B cell (primary cell): ENCODE measurements around the gene DLK2.

Experiments used
- EZH2 ChIP-seq: IDR thresholded peaks from 2 replicates; pipeline ENCODE4 v1.6.1; 2012; ENCODE audit warnings: borderline replicate concordance, low read depth, mild to moderate bottlenecking, moderate library complexity, low read length; ENCODE audit not compliant: insufficient read depth, poor library complexity, severe bottlenecking
- TF ChIP-seq, protein P1 (sequence below): fragments of 200-600 bp; IDR thresholded peaks from one replicate; pipeline ENCODE4 v1.8.0; 2022; ENCODE audit warnings: antibody characterized with exemption, mild to moderate bottlenecking

DNA sequence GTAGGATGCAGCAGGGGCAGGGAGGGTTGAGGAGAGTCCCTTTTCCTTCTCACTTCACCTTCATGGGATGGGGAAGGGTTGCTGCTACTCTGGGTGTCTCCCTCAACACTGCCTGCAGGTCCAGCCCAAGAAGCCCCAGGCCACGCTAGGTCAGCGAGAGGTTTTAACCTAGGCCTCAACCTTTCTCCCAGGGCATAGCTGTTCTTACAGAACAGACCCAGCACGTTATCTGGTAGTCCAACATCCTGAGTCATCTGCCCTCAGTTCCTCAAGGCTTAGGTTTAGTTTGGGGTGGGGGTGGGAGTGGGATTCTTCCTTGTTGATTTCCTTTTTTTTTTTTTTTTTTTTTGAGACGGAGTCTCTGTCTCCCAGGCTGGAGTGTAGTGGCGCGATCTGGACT lies 39.0 kb upstream of the DLK2 start:
- TF ChIP-seq, protein P1, sequence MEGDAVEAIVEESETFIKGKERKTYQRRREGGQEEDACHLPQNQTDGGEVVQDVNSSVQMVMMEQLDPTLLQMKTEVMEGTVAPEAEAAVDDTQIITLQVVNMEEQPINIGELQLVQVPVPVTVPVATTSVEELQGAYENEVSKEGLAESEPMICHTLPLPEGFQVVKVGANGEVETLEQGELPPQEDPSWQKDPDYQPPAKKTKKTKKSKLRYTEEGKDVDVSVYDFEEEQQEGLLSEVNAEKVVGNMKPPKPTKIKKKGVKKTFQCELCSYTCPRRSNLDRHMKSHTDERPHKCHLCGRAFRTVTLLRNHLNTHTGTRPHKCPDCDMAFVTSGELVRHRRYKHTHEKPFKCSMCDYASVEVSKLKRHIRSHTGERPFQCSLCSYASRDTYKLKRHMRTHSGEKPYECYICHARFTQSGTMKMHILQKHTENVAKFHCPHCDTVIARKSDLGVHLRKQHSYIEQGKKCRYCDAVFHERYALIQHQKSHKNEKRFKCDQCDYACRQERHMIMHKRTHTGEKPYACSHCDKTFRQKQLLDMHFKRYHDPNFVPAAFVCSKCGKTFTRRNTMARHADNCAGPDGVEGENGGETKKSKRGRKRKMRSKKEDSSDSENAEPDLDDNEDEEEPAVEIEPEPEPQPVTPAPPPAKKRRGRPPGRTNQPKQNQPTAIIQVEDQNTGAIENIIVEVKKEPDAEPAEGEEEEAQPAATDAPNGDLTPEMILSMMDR = no peak
- no peak for TF ChIP-seq EZH2
